H1 (cell line): Measurements from ENCODE around the gene KCNQ1. TPM values are rescaled to one million over a fixed set of nuclear protein-coding genes. Genes with fewer than 3 reads are reported as not detected.

ENCODE experiments used
- BRCA1 ChIP-seq: IDR thresholded peaks from 2 replicates; pipeline ENCODE4 v1.6.1; 2012; ENCODE audit warnings: low read depth, low read length, improper control_type of control experiment
- CBX8 ChIP-seq: fragments of 300-800, 300-1000 bp; sonication (generic); IDR thresholded peaks from 2 replicates; pipeline ENCODE4 v1.7.1; 2016; ENCODE audit warnings: low read depth, low read length, borderline replicate concordance
- CHD2 ChIP-seq: IDR thresholded peaks from 2 replicates; pipeline ENCODE4 v1.6.1; 2012; ENCODE audit warnings: low read length, improper control_type of control experiment
- FOSL1 ChIP-seq: IDR thresholded peaks from 2 replicates; pipeline ENCODE4 v1.6.1; 2011; ENCODE audit warnings: mild to moderate bottlenecking, low read depth, low read length, moderate library complexity; ENCODE audit not compliant: insufficient read depth
- HDAC2 ChIP-seq, 2 experiments: fragments of 300-600 bp in 1 of 2; sonication (generic) in 1 of 2; IDR thresholded peaks; 2 replicates each; pipeline ENCODE4 v1.6.1; 2011 to 2012; ENCODE audit warnings: low read depth in 2 of 2, low read length in 2 of 2, mild to moderate bottlenecking in 2 of 2, moderate library complexity in 2 of 2, borderline replicate concordance in 1 of 2, inconsistent platforms in 1 of 2
- POU5F1 ChIP-seq: IDR thresholded peaks from 2 replicates; pipeline ENCODE4 v1.6.1; 2011; ENCODE audit warnings: low read depth, mild to moderate bottlenecking, low read length, moderate library complexity
- SIRT6 ChIP-seq: IDR thresholded peaks from one replicate; pipeline ENCODE4 v1.7.1; 2012; ENCODE audit warnings: low read length, inconsistent platforms
- SUZ12 ChIP-seq: fragments of 200-600 bp; sonication (generic); IDR thresholded peaks from 2 replicates; pipeline ENCODE4 v1.6.1; 2012; ENCODE audit warnings: mild to moderate bottlenecking, inconsistent platforms, low read length, moderate library complexity, mixed read lengths
- polyA plus RNA-seq, 7 experiments: library from polyadenylated mRNA; depleted of rRNA in 3 of 7; stranded (reverse) in 5 of 7; unstranded in 2 of 7; fragments of >200 nt in 5 of 7; fragments of 200-250 nt in 2 of 7; gene quantifications; 1 replicate in 5 of 7; 2 replicates in 1 of 7; 4 replicates in 1 of 7; pipeline versions ENCODE4 v1.2.1 to v1.2.3, GENCODE V29; 2011 to 2013; ENCODE audit warnings: missing spikeins in 2 of 7, mixed read lengths in 2 of 7
- total RNA-seq: library from RNA; stranded (reverse); fragmentation: NEBNext Ultra II Directional; extraction: Animal tissue kit (Norgen Biotek cat#: 25700); gene quantifications from 2 replicates; pipeline ENCODE4 v1.2.1, GENCODE V29; 2021
- TF ChIP-seq, protein P1 (sequence below): fragments of 300-600 bp; sonication (generic); IDR thresholded peaks from 2 replicates; pipeline ENCODE4 v1.7.1; 2012; ENCODE audit warnings: low read length, moderate library complexity, mild to moderate bottlenecking, inconsistent platforms; ENCODE audit not compliant: insufficient replicate concordance
- TF ChIP-seq, protein P2 (sequence below): IDR thresholded peaks from 2 replicates; pipeline ENCODE4 v1.6.1; 2012; ENCODE audit warnings: inconsistent platforms

KCNQ1 gene
- total and polyA plus RNA-seq, 2 of the 8 experiments (the other 6 are each of a cell fraction or from before 2014, with no cell fraction given) = 1.9 to 2.0 TPM

DNA sequence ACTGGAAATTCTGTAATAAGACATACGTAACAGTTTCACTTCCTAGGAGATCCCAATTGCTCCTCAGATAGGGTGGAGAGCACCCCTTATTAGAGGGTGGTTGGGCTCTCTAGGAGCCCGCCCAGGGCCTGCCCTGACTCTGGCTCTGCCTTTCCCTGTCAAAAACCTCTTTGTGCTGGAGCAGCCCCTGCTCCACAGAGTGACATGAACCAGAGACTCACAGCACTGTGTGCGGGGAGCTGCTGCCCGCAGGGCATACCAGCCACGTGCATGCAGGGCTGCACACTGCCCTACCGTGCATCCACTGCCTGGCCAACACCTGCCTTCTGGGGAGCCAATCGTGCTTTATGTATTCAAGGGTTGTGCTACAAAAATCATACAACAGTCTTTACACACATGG is 230.7 kb downstream of the KCNQ1 start (continued):
- TF ChIP-seq, protein P1, sequence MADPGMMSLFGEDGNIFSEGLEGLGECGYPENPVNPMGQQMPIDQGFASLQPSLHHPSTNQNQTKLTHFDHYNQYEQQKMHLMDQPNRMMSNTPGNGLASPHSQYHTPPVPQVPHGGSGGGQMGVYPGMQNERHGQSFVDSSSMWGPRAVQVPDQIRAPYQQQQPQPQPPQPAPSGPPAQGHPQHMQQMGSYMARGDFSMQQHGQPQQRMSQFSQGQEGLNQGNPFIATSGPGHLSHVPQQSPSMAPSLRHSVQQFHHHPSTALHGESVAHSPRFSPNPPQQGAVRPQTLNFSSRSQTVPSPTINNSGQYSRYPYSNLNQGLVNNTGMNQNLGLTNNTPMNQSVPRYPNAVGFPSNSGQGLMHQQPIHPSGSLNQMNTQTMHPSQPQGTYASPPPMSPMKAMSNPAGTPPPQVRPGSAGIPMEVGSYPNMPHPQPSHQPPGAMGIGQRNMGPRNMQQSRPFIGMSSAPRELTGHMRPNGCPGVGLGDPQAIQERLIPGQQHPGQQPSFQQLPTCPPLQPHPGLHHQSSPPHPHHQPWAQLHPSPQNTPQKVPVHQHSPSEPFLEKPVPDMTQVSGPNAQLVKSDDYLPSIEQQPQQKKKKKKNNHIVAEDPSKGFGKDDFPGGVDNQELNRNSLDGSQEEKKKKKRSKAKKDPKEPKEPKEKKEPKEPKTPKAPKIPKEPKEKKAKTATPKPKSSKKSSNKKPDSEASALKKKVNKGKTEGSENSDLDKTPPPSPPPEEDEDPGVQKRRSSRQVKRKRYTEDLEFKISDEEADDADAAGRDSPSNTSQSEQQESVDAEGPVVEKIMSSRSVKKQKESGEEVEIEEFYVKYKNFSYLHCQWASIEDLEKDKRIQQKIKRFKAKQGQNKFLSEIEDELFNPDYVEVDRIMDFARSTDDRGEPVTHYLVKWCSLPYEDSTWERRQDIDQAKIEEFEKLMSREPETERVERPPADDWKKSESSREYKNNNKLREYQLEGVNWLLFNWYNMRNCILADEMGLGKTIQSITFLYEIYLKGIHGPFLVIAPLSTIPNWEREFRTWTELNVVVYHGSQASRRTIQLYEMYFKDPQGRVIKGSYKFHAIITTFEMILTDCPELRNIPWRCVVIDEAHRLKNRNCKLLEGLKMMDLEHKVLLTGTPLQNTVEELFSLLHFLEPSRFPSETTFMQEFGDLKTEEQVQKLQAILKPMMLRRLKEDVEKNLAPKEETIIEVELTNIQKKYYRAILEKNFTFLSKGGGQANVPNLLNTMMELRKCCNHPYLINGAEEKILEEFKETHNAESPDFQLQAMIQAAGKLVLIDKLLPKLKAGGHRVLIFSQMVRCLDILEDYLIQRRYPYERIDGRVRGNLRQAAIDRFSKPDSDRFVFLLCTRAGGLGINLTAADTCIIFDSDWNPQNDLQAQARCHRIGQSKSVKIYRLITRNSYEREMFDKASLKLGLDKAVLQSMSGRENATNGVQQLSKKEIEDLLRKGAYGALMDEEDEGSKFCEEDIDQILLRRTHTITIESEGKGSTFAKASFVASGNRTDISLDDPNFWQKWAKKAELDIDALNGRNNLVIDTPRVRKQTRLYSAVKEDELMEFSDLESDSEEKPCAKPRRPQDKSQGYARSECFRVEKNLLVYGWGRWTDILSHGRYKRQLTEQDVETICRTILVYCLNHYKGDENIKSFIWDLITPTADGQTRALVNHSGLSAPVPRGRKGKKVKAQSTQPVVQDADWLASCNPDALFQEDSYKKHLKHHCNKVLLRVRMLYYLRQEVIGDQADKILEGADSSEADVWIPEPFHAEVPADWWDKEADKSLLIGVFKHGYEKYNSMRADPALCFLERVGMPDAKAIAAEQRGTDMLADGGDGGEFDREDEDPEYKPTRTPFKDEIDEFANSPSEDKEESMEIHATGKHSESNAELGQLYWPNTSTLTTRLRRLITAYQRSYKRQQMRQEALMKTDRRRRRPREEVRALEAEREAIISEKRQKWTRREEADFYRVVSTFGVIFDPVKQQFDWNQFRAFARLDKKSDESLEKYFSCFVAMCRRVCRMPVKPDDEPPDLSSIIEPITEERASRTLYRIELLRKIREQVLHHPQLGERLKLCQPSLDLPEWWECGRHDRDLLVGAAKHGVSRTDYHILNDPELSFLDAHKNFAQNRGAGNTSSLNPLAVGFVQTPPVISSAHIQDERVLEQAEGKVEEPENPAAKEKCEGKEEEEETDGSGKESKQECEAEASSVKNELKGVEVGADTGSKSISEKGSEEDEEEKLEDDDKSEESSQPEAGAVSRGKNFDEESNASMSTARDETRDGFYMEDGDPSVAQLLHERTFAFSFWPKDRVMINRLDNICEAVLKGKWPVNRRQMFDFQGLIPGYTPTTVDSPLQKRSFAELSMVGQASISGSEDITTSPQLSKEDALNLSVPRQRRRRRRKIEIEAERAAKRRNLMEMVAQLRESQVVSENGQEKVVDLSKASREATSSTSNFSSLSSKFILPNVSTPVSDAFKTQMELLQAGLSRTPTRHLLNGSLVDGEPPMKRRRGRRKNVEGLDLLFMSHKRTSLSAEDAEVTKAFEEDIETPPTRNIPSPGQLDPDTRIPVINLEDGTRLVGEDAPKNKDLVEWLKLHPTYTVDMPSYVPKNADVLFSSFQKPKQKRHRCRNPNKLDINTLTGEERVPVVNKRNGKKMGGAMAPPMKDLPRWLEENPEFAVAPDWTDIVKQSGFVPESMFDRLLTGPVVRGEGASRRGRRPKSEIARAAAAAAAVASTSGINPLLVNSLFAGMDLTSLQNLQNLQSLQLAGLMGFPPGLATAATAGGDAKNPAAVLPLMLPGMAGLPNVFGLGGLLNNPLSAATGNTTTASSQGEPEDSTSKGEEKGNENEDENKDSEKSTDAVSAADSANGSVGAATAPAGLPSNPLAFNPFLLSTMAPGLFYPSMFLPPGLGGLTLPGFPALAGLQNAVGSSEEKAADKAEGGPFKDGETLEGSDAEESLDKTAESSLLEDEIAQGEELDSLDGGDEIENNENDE = no peak
- TF ChIP-seq SIRT6 = no peak
- no peak for TF ChIP-seq BRCA1
- TF ChIP-seq SUZ12 = no peak
- TF ChIP-seq, protein P2, sequence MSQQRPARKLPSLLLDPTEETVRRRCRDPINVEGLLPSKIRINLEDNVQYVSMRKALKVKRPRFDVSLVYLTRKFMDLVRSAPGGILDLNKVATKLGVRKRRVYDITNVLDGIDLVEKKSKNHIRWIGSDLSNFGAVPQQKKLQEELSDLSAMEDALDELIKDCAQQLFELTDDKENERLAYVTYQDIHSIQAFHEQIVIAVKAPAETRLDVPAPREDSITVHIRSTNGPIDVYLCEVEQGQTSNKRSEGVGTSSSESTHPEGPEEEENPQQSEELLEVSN = no peak
- no peak for TF ChIP-seq CHD2
- TF ChIP-seq POU5F1 = no peak
- no peak for TF ChIP-seq CBX8
- TF ChIP-seq FOSL1 = no peak
- TF ChIP-seq HDAC2 (IDR thresholded peaks at IDR 0.05; ENCODE audit: borderline replicate concordance in 1 of 2, low read depth in 2 of 2, low read length in 2 of 2) = no peak
